Stimulated activated CD8-positive, alpha-beta memory T cell treated with anti-CD3 and anti-CD28 coated beads, Interleukin-12 subunit alpha, Interleukin-12 subunit beta, amount 100 ng/mL, for 24 hours (primary cell): ENCODE data around the gene SLC44A2.
"Not testable (repeated sequence)": the region's sequence is repeated elsewhere in the genome, so short reads cannot be mapped to it uniquely, and the experiment has no call there.

ENCODE experiments used
- DNase-seq: peaks from one replicate; pipeline ENCODE4 v3.0.0-alpha.2; 2020; ENCODE audit errors: extremely low read depth

SLC44A2 gene

DNA sequence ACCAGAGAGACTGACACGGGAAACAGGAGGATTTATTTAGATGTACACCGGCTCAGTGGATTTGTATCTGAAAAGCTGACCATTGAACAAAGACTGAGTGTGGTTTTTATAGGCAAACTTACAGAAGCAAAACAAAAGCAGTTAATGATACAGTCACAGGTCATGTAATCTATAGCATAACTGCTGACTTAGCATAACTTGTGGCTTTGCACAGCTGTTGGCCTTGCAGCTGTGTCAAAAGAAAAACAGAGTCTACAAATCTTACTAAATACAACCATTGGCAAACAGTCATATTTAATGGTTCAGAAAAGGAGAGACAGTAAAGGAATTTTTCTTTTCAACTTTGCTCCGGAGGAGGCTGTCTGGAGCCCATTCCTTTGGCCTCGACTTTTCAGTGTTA lies 26.5 kb downstream of the SLC44A2 start:
- no peak for DNase-seq

DNA sequence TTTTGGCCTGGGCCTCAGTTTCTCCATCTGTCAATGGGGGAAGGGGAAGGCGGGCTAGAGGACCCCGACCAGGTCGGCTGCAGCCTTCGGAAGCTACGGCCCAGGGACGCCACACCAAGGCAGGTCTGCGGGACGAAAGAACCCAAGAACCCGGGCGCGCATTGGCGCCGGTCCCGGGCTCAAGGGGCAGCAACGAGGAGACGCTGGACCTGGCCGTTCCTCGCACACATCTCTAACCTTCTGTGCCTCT lies 28.1 kb downstream of the SLC44A2 start:
- no peak for DNase-seq

DNA sequence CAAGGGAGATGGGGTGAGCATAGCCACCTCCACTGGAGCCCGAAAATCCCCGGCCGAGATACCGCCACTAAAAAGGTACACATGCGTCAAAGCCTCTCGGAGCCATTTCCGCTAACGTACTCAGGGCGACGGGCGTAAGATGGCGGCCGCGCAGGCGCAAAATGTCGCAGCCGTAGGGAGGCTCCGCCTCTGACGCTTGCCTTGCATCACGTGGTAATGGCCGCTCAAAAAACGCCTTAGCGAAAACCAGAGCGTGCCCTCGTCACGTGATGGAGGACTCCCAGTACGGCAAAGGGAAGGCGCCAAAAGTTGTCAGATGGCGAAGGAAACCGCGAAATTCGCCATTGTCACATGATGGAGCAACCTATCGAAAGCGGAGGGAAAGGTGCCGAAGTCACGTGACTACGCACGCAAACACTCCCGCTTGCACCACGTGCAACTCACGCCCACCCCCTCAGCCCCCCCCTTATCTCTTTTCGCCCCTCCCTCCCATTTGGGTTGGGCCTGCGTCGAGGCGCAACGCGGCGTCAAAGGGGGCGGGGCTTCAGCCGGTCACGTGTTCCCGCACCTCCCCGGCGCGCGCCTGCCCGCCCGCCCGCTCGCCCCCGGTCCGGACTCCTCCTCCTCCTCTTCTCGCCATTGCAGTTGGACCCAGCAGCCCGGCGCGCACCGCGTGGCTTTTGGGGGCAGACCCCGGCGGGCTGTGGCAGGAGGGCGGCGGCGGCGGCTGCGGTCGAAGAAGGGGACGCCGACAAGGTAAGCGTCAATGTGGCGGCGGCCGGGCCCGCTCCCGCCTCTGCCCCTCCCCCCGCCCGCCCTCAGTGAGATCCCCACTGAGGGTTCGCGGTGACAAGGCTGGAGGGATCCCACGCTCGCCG lies 28.6 kb downstream of the SLC44A2 start, which contains the start of gene ILF3:
TSS of gene ILF3 (plus strand) at position 615 of the 878 bp plus-strand sequence. CDS start 16,260 bp downstream, outside the sequence.
- DNase-seq: peak; percentile 98

GRCh38 chr19:10654610-10655456 lies 29.5 kb downstream of the SLC44A2 start:
- DNase-seq: no peak

DNA sequence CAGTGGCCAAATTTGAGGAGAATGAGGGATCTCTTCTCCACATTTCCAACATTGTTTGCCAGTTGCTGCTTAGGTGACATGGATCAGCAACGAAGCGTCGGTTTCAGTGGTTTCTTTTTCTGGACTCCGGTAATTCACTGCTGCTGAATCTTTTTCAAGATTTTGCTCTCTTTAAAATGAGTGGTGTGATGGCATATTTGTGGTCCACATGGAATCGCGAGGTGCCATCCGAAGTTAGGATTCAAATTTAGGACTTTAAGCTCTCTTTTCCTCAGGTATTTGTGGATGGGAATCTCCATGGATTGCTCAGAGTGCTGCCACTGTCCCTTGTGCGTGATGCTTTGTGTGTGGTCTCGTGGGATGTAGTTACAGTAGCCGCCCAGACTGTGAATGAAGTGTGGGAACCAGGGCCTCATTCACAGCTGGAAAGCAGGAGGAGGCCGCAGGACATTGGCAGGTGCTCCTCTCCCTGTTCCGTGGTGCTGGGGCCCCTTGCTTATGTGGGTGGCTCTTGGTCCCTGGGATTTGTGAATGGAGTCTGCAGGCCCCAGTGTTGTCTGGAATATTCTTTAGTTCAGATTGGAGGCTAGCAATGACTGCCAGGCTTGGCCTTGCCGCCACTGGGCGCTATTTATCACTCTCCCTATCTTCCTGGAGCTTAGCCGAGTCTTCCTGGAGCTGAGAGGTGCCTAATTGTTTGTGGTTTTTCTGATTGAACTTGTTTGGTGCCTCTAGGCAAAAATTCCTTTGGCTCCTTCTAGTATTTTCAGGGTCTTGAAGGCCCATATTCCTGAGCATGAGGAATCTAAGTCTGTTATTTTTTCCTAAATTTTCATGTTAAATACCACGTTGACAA lies 30.3 kb downstream of the SLC44A2 start:
- DNase-seq: no peak

- DNase-seq: no peak
Measured at GRCh38 chr19:10660346-10660745, 35.0 kb downstream of the SLC44A2 start.

DNA sequence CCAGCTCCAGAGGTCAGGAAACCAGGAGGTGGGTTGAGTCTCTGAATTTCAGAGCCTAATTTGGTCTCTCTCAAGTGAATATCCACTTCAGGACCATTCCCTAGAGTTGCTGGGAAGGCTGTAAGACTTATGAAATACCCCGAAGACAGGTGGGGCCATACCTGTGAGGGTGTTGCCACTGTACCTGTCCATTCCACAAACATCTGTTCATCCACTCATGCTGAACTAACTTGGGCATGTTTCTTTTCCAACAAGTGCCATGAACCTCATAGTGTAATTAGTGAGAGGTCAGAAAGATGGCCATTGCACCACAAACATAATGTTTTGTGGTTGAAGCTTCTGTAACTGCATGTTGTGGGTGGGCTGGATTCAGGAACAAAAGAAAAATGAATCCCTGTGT lies 36.6 kb downstream of the SLC44A2 start:
- DNase-seq: no peak

DNA sequence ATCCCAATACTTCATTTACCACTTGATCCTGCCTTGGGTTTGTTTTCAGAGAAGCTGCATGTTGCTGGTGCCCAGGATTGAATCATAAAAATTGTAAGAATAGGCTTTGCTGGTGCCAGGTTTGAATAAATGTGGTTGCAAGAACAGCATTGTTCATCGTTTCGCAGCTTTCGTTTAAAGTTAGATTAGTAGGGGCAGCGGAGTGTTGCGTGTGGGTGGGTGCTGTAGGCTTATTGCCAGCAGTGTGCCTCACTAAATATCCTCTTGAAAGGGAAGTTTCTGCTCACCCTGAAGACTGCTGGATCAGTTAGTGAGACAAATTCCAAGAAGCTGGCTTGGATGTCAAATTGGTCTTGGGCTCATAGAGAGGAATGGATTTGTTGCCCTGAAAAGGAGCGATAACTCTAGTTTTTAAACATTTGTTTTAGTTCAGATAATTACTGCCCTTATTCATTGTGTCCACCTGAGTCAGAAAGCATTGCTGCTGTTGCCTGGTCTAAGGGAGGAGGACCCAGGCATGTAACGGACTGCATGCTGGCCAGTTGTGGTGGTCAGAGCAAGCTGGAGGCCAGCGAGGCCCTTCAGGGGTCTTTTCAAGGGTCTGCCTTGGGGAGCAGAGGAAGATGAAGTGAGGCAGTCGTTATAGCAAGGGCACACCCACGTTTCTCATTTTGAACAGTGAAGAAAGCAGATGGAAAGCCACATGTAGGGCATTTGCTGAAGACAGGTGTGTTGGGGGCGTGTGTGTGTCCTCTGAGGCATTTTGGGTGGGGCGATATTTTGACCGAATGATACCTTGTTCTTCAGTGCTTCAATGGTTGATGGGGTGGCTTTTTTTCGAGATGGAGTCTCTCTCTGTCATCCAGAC lies 37.3 kb downstream of the SLC44A2 start:
- DNase-seq: no peak

DNA sequence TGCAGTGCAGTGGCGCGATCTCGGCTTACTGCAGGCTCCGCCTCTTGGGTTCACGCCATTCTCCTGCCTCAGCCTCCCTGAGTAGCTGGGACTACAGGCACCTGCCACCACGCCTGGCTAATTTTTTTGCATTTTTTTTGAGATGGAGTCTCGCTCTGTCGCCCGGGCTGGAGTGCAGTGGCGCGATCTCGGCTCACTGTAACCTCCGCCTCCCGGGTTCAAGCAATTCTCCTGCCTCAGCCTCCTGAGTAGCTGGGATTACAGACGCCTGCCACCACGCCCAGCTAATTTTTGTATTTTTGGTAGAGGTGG lies 37.9 kb downstream of the SLC44A2 start:
- not testable (repeated sequence) for DNase-seq

GRCh38 chr19:10667867-10668266 lies 42.5 kb downstream of the SLC44A2 start:
- DNase-seq: no peak

DNA sequence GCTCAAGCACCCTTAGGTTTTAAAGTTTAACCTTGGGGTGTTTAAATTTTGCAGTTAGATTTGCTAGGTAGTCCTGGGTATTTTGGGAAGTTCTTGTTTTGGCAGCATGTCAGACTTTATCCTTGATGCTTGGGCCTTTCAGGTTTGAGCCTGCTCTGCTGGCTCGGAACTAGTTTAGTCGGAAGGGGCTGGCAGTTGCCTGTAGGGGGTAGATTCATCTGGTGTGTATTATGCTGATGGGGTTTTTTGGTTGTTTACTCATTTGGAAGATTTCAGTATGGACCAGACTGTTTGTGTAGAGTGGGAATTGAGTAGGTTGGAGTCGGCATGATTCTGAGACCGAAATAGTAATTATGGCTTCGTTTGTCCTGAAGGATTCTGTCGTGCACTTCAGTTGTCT lies 43.9 kb downstream of the SLC44A2 start:
- DNase-seq: no peak

DNA sequence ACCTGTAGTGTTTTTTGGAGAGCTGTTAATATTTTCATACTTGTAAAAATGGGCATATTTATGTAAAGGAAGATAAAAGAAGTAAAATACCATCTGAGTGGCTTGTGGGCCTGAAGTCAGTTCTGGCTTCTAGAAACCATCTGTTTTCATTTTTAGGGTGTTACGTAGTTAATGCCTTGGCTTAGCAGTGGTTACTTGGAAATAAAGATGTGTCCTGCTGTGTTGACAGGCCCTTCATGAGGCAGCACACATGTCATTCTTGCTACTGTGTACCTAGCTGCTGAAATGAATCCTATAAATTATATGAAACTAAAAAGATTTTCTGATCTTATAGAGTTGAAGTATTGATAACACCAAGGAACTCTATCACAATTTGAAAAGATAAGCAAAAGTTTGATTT lies 44.8 kb downstream of the SLC44A2 start:
- DNase-seq: no peak

GRCh38 chr19:10670876-10671804 lies 45.8 kb downstream of the SLC44A2 start:
- no peak for DNase-seq

DNA sequence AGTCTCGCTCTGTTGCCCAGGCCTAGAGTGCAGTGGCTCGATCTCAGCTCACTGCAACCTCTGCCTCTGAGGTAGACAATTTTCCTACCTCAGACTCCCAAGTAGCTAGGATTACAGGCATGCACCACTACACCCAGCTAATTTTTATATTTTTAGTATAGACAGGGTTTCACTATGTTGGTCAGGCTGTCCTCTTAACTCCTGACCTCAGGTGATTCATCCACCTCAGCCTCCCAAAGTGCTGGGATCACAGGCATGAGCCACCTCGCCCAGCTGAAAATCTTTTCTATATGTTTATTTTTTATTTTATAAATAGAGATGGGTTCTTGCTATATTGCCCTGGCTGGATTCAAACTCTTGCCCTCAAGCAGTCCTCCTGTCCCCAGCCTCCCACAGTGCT lies 46.6 kb downstream of the SLC44A2 start:
- DNase-seq: not testable (repeated sequence)

DNA sequence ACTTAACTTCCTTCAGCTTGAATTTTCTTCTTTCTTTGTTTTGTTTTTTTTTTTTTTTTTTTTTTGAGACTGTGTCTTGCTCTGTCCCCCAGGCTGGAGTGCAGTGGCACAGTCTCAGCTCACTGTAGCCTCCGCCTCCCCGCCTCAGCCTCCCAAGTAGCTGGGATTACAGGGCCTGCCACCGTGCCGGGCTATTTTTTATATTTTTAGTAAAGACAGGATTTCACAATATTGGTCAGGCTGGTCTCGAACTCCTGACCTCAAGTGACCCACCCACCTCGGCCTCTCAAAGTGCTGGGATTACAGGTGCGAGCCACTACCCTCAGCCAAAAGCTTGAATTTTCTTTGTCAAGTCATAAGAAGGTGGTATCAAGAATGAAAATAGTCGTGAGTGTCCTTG lies 49.9 kb downstream of the SLC44A2 start:
- DNase-seq: not testable (repeated sequence)

- DNase-seq: no peak
Measured at GRCh38 chr19:10677751-10678150, 52.4 kb downstream of the SLC44A2 start.

- no peak for DNase-seq
Measured at GRCh38 chr19:10678813-10679212, 53.5 kb downstream of the SLC44A2 start.

DNA sequence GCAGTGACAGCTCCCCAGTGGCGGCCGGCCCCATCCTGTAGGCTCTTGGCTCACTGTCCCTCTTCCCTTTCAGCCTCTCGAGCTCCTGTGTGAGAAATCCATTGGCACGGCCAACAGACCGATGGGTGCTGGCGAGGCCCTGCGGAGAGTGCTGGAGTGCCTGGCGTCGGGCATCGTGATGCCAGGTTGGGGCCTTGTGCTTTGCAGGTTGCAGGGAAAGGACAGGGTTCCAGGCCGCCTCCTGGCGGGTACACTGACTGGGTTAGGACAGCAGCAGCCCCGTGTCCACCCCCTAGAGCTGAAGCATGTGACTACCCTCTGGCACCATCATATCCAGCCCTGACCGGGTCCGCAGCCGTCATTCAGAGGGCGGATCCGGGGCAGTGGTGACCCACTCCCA lies 54.4 kb downstream of the SLC44A2 start:
- no peak for DNase-seq

- no peak for DNase-seq
Measured at GRCh38 chr19:10680545-10681135, 55.3 kb downstream of the SLC44A2 start.

DNA sequence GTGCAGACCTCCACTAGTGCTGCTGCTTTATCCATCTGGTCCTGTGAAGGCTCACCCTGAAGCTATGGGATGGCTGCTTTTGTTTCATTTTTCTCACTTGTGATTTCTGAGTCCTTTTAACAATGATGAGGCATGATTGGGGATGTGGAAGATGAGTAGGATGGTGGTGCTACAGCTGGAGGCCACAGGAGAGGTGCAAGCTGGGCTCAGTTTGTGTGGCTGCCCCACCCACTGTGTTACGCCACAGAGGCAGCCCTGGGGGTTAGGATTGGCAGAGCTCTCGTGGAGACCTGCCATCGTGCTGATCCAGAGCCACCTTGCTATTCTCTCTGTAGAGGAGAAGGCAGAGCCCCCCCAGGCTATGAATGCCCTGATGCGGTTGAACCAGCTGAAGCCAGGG lies 56.3 kb downstream of the SLC44A2 start:
- DNase-seq: no peak
